Fibroblast of the aortic adventitia (primary cell): ENCODE data around the gene GSTA1. TPM values are rescaled to one million over a fixed set of nuclear protein-coding genes. Genes with fewer than 3 reads are reported as not detected.
"Not testable (repeated sequence)": the region's sequence is repeated elsewhere in the genome, so short reads cannot be mapped to it uniquely, and the experiment has no call there.

Source experiments
- DNase-seq: peaks from one replicate; pipeline ENCODE4 v3.0.0-alpha.2; 2010; ENCODE audit warnings: low read depth
- H3K4me3 ChIP-seq: 2 replicates; pipeline ENCODE4 v1.5.1; 2011; ENCODE audit warnings: low read depth, mild to moderate bottlenecking, control low read depth, low read length, moderate library complexity
- total RNA-seq: library from RNA; depleted of rRNA; stranded (reverse); fragments of >200 nt; gene quantifications from 2 replicates; pipeline ENCODE4 v1.2.3, GENCODE V29; 2012; ENCODE audit warnings: low replicate concordance
- TF ChIP-seq, protein P1 (sequence below): IDR thresholded peaks from 2 replicates; pipeline ENCODE4 v1.5.1; 2011; ENCODE audit warnings: mild to moderate bottlenecking, low read length, control low read depth, inconsistent platforms; ENCODE audit not compliant: insufficient read depth

GSTA1 gene
- total RNA-seq, 1 donor = not detected

DNA sequence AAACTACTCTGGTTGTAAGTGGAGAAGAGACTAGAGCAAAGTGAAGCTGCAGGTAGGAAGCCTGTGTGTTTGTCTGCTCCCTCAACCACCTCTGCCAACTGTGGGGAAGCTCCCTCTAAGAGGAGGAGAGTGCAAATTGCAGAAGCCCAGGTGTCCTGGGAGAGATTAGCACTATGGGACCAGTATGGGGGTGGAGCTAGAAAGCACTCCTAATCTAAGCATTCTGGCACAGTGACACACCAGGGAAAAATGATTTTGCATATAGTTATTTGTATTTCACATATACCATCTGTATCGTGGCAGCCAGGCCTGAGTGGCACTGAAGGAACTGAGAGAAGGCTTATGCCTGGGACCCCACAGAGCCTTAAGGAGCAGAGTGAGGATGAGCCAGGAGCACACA is 12.8 kb downstream of the GSTA1 start:
- DNase-seq = no peak
- H3K4me3 ChIP-seq = no peak overlapping the region
- TF ChIP-seq, protein P1, sequence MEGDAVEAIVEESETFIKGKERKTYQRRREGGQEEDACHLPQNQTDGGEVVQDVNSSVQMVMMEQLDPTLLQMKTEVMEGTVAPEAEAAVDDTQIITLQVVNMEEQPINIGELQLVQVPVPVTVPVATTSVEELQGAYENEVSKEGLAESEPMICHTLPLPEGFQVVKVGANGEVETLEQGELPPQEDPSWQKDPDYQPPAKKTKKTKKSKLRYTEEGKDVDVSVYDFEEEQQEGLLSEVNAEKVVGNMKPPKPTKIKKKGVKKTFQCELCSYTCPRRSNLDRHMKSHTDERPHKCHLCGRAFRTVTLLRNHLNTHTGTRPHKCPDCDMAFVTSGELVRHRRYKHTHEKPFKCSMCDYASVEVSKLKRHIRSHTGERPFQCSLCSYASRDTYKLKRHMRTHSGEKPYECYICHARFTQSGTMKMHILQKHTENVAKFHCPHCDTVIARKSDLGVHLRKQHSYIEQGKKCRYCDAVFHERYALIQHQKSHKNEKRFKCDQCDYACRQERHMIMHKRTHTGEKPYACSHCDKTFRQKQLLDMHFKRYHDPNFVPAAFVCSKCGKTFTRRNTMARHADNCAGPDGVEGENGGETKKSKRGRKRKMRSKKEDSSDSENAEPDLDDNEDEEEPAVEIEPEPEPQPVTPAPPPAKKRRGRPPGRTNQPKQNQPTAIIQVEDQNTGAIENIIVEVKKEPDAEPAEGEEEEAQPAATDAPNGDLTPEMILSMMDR = no peak

DNA sequence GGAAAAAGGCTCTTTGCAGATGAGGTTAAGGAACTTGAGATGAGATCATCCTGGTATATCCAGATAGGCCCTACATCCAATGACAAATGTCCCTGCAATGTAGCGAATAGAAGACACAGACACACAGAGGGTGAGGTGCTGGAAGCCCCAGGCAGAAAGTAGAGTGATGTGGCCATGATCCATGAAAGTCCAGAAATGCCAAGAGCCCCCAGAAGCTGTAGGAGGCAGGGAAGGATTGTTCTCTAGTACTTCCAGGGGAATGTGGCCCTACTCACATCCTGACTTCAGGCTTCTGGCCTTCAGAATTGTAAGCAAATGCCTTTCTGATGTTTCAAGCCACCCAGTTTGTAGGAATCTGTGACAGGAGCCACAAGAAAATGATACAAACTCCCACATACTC is 14.0 kb downstream of the GSTA1 start:
- H3K4me3 ChIP-seq, DNase-seq: not testable (repeated sequence)

DNA sequence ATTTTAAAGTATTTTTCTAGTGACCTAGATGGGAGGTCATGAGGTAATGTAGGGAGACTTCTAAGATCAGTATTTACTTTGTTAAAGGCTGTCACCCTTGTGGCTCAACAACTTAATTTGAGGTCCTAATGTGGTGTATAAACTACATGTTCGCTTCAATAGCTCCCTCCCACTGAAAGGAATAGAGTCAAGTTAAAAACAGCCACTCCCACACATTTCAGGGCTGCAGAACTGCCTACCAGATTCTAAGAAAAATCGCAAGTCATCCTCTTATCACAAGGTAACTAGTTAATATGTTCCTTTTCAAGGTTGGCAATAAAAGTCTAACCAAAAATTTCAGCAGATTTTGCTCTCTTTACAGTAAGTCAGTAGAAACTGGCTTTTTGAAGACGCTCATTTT is 15.1 kb downstream of the GSTA1 start:
- no peak for DNase-seq
- no peak overlapping the region for H3K4me3 ChIP-seq
- TF ChIP-seq, protein P1 = no peak

DNA sequence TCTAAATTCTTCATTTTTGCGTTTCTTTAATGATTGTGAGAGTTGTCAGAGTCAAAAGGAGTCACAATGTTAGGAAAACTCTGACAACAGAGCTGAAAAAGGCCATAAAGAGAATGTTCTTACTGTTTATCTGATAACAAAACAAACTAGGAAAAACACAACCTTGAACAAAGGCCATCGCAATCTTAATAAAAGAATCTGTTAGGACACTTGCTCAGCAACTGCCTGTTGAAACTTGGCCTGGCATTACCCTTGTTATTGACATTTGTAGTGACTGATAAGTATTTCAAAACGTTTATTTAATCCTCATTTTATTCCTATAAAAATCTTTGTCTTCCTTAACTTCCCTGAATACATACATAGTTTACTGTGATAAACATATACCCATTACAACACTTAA is 15.7 kb downstream of the GSTA1 start:
- TF ChIP-seq, protein P1 = no peak
- H3K4me3 ChIP-seq = no peak overlapping the region
- no peak for DNase-seq

DNA sequence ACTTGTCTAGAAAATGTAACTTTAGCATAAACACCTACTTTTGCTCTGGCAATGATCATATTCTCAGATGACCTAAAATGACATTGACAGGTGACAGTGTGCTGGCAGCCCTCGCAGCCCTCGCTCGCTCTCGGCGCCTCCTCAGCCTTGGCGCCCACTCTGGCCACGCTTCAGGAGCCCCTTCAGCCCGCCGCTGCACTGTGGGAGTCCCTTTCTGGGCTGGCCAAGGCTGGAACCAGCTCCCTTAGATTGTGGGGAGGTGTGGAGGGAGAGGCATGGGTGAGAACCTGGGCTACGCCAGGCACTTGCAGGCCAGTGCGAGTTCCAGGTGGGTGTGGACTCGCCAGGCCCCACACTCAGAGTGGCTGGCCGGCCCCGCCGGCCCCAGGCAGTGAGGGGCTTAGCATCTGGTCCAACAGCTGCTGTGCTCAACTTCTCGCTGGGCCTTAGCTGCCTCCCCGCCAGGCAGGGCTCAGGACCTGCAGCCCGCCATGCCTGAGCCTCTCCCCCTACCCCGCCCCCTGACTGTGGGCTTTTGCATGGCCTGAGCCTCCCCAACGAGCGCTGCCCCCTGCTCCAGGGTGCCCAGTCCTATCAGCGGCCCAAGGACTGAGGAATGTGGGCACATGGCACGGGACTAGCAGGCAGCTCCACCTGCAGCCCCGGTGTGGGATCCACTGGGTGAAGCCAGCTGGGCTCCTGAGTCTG is 17.2 kb downstream of the GSTA1 start:
- TF ChIP-seq, protein P1 = no peak
- H3K4me3 ChIP-seq = no peak overlapping the region
- DNase-seq = no peak

DNA sequence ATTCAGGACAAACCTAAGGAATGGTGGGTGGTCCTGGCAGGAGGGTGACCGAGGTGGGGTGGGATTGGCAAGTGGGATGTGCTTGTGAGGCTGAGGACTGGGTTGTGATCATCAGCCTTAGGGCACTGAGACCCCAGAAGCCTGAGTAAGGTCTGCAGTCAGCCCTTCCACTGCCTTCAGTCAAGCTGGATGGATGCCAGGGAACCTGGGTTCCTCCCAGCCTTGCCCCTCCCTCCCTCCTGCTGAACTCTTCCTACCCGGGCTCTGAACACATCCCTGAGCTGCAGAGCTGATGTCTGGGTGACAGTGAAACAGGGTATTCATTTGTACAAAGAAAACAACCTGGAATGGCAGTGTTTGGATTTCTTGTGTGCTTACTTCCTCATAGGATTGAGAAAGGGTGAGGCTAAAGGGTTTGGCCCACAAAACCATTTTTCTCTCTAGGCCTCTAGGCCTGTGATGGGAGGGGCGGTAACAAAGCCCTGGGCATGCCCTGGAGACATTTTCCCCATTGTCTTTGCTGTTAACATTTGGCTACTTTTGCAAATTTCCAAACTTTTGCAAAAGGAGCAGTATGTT is 20.8 kb downstream of the GSTA1 start:
- not testable (repeated sequence) for H3K4me3 ChIP-seq
- DNase-seq = peak; percentile 40

DNA sequence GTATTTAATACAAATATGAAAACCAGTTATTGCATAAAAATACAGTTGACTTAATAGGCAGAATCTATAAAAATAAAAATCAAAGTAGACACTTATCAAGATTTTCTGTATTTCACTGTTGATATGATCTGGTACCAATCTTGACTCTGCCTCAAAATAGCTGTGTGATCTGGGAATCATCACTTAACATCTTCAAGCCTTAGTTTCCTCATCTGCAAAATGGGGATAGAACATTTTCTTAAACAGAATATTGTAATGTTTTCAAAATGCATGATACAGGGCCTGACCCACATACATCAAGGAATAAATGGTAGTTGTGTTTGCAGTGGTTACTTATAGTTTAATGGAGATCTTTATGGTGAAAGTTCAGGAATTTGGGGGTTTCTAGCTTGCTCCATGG is 21.4 kb downstream of the GSTA1 start:
- not testable (repeated sequence) for DNase-seq

DNA sequence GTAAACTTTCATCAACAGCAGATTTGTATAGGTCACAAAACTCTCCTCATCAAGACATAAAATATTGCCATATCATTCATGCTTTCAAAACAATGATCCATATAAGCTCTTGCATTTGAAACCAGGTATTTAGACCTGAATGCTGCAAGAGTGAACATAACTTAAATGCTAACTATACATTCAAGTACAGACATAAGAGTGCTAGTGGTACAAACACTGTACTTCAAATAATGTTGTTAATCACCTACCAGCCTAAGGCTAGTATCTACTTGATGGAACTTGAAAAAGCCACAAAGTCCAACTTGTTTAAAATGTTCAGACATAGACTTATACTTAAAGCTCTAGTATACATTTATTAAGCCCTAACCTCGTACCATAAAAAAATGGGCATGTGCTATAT is 24.4 kb downstream of the GSTA1 start:
- no peak overlapping the region for H3K4me3 ChIP-seq
- DNase-seq = no peak
- TF ChIP-seq, protein P1 = no peak

More for the DNA sequence above, 21.4 kb downstream of the GSTA1 start:
- not testable (repeated sequence) for H3K4me3 ChIP-seq

DNA sequence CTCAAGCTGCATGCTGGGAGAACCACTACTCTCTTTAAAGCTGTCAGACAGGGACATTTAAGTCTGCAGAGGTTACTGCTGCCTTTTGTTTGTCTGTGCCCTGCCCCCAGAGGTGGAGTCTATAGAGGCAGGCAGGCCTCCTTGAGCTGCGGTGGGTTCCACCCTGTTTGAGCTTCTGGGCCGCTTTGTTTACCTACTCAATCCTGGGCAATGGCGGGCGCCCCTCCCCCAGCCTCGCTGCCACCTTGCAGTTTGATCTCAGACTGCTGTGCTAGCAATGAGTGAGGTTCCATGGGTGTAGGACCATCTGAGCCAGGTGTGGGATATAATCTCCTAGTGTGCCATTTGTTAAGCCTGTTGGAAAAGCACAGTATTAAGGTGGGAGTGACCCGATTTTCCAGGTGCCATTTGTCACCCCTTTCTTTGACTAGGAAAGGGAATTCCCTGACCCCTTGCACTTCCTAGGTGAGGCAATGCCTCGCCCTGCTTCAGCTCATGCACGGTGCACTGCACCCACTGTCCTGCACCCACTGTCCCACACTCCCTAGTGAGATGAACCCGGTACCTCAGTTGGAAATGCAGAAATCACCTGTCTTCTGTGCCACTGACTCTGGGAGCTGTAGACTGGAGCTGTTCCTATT is 26.8 kb downstream of the GSTA1 start:
- not testable (repeated sequence) for DNase-seq, H3K4me3 ChIP-seq

DNA sequence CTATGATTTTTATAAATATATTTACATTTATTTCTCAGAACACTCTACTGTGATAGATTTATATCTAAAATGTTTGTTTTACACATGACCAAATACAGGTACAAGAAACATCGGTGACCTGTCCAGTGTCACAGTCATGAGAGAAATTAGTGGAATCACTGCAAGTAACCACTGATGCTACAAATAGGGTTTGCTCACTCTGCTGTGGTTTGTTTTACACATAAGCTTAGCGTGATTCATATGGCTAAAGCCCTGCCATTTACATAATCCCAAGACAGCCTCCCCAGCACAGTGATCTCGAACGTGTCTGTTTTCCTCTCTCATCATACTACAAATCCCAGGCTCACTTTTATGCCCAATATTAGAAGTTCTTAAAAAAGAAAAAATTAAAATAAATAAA is 34.2 kb downstream of the GSTA1 start:
- DNase-seq, H3K4me3 ChIP-seq: not testable (repeated sequence)

DNA sequence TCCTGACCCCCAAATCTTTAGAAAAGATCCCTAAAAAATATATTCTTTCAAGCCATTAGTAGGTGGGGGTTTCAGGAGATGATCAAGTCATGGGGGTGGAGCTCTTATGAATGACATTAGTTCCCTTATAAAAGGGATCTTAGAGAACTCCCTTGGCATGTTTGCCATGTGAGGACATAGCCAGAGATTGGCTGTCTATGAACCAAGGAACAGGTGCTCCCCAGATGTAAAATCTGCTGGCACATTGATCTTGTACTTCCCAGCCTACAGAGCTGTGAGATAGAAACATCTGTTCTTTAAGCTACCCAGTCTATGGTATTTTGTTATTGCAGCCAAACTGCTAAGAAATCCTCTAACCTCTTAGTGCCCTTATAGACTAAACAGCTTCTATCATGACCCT is 36.0 kb downstream of the GSTA1 start:
- not testable (repeated sequence) for H3K4me3 ChIP-seq, DNase-seq

DNA sequence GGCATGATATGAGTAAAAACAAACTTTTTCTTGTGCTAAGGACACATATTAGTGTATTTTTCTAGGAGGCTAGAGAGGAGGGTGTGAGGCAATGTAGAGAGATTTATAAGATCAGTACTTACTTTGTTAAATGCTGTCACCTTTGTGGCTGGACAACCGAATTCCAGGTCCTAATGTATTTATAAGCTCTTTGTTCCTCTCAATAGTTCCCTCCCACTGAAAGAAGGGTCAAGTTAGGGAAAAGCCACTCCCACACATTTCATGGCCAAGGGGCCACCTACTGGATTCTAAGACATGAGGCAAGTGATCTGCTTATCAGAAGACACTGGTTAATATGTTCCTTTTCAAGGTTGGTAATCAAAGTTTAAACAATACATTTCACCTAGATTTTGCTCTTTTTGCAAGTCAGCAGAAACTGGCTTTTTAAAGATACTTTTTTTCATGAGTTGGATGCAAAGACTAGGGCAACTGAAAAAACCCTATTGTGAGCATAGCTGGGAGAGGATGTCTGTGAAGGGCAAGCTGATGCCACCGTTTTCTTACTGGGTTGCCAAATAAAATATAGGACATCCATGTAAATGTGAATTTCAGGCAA is 40.2 kb downstream of the GSTA1 start, which contains the start of gene GSTA2:
GSTA2 (minus strand) TSS at position 154 of the 595 bp plus-strand sequence. CDS start 5,528 bp downstream, outside the sequence.
- DNase-seq, H3K4me3 ChIP-seq: not testable (repeated sequence)
